ENCODE measurements around the gene RADX.
A peak's percentile ranks its signal among the peaks of the same experiment; 100 is the strongest.

Gene RADX

DNA sequence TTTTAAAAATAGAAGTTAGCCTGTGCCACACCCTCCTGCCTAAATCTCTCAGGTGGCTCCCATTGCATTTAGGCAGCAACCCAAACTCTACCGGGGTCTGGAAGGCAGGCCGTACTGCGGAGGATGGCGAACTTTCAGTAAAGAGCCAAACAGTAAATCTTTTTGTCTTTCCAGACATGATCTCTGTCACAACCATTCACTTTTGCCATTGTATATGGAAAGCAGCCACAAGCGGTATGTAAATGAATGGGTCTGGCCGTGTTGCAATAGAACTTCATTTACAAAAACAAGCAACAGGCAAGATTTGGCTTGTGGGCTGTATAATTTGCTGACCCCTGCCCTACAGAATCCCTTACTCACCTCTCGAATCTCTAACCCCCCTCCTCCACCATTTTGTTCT lies 3.3 kb downstream of the RADX start:
- DNase-seq (ENCODE audit: low read depth) = no peak
- no peak overlapping the region for H3K4me3 ChIP-seq (ENCODE audit: low read depth, low read length)
- no peak for TF ChIP-seq MYC (IDR thresholded peaks at IDR 0.05; ENCODE audit: low read depth, low read length)
- no peak for TF ChIP-seq POLR2A (IDR thresholded peaks at IDR 0.05; ENCODE audit: extremely low read depth, insufficient read length)
- TF ChIP-seq, protein P1, sequence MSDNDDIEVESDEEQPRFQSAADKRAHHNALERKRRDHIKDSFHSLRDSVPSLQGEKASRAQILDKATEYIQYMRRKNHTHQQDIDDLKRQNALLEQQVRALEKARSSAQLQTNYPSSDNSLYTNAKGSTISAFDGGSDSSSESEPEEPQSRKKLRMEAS (IDR thresholded peaks at IDR 0.05; ENCODE audit: low read depth, low read length) = no peak
- TF ChIP-seq, protein P2, sequence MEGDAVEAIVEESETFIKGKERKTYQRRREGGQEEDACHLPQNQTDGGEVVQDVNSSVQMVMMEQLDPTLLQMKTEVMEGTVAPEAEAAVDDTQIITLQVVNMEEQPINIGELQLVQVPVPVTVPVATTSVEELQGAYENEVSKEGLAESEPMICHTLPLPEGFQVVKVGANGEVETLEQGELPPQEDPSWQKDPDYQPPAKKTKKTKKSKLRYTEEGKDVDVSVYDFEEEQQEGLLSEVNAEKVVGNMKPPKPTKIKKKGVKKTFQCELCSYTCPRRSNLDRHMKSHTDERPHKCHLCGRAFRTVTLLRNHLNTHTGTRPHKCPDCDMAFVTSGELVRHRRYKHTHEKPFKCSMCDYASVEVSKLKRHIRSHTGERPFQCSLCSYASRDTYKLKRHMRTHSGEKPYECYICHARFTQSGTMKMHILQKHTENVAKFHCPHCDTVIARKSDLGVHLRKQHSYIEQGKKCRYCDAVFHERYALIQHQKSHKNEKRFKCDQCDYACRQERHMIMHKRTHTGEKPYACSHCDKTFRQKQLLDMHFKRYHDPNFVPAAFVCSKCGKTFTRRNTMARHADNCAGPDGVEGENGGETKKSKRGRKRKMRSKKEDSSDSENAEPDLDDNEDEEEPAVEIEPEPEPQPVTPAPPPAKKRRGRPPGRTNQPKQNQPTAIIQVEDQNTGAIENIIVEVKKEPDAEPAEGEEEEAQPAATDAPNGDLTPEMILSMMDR (IDR thresholded peaks at IDR 0.05; ENCODE audit: low read depth, low read length) = no peak

DNA sequence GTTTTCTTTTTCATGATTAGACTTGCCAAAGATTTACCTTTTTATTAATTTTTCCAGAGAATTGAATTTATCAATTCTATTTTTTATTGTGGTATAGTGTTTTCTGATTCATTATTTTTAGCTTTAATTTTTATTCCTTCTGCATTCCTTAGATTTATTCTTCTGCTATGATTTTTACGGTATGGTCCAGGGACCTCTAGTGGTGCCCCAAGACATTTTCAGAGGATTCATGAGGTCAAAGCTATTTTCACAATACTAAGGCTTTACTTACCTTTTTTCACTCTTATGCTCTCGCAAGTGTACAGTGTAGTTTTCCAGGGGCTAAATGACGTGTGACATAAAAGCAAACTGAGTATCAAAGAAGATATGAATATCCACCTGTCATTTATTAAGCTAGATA lies 8.0 kb downstream of the RADX start:
- no peak for DNase-seq (ENCODE audit: low read depth)
- TF ChIP-seq MYC (IDR thresholded peaks at IDR 0.05; ENCODE audit: low read depth, low read length) = no peak
- TF ChIP-seq, protein P1 (IDR thresholded peaks at IDR 0.05; ENCODE audit: low read depth, low read length) = no peak
- TF ChIP-seq POLR2A (IDR thresholded peaks at IDR 0.05; ENCODE audit: extremely low read depth, insufficient read length) = no peak
- TF ChIP-seq, protein P2 (IDR thresholded peaks at IDR 0.05; ENCODE audit: low read depth, low read length) = peak; percentile 20
- no peak overlapping the region for H3K4me3 ChIP-seq (ENCODE audit: low read depth, low read length)

GRCh38 chrX:106621836-106622235 lies 10.1 kb downstream of the RADX start:
- DNase-seq (ENCODE audit: low read depth) = no peak
- no peak overlapping the region for H3K4me3 ChIP-seq (ENCODE audit: low read depth, low read length)
- TF ChIP-seq, protein P1 (IDR thresholded peaks at IDR 0.05; ENCODE audit: low read depth, low read length) = no peak
- TF ChIP-seq, protein P2 (IDR thresholded peaks at IDR 0.05; ENCODE audit: low read depth, low read length) = no peak
- TF ChIP-seq MYC (IDR thresholded peaks at IDR 0.05; ENCODE audit: low read depth, low read length) (no peak), POLR2A (IDR thresholded peaks at IDR 0.05; ENCODE audit: extremely low read depth, insufficient read length) (no peak)

GRCh38 chrX:106626789-106627188 lies 15.0 kb downstream of the RADX start:
- DNase-seq (ENCODE audit: low read depth) = no peak
- H3K4me3 ChIP-seq (ENCODE audit: low read depth, low read length) = no peak overlapping the region
- TF ChIP-seq, protein P2 (IDR thresholded peaks at IDR 0.05; ENCODE audit: low read depth, low read length) = no peak
- TF ChIP-seq, protein P1 (IDR thresholded peaks at IDR 0.05; ENCODE audit: low read depth, low read length) = no peak
- TF ChIP-seq MYC (IDR thresholded peaks at IDR 0.05; ENCODE audit: low read depth, low read length) = no peak
- no peak for TF ChIP-seq POLR2A (IDR thresholded peaks at IDR 0.05; ENCODE audit: extremely low read depth, insufficient read length)

- TF ChIP-seq MYC (IDR thresholded peaks at IDR 0.05; ENCODE audit: low read depth, low read length) = no peak
- TF ChIP-seq POLR2A (IDR thresholded peaks at IDR 0.05; ENCODE audit: extremely low read depth, insufficient read length) = no peak
- TF ChIP-seq, protein P2 (IDR thresholded peaks at IDR 0.05; ENCODE audit: low read depth, low read length) = no peak
- TF ChIP-seq, protein P1 (IDR thresholded peaks at IDR 0.05; ENCODE audit: low read depth, low read length) = no peak
- no peak for DNase-seq (ENCODE audit: low read depth)
- H3K4me3 ChIP-seq (ENCODE audit: low read depth, low read length) = no peak overlapping the region
Measured at GRCh38 chrX:106631615-106632014, 19.8 kb downstream of the RADX start.

Data from NB4 (cell line).